GM21390 (cell line): ENCODE results near the gene APLF.
"Not testable (repeated sequence)": the region's sequence is repeated elsewhere in the genome, so short reads cannot be mapped to it uniquely, and the experiment has no call there.

ENCODE experiments used
- ATAC-seq: cut with Tn5 transposase; IDR thresholded peaks from one replicate; pipeline ENCODE4 v1.9.1; 2021; ENCODE audit not compliant: unreplicated experiment

Gene APLF

DNA sequence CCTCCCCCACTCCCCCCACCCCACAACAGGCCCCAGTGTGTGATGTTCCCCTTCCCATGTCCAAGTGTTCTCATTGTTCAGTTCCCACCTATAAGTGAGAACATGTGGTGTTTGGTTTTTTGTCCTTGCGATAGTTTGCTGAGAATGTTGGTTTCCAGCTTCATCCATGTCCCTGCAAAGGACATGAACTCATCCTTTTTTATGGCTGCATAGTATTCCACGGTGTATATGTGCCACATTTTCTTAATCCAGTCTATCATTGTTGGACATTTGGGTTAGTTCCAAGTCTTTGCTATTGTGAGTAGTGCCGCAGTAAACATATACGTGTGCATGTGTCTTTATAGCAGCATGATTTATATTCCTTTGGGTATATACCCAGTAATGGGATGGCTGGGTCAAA lies 103.0 kb downstream of the APLF start:
- ATAC-seq: not testable (repeated sequence)

DNA sequence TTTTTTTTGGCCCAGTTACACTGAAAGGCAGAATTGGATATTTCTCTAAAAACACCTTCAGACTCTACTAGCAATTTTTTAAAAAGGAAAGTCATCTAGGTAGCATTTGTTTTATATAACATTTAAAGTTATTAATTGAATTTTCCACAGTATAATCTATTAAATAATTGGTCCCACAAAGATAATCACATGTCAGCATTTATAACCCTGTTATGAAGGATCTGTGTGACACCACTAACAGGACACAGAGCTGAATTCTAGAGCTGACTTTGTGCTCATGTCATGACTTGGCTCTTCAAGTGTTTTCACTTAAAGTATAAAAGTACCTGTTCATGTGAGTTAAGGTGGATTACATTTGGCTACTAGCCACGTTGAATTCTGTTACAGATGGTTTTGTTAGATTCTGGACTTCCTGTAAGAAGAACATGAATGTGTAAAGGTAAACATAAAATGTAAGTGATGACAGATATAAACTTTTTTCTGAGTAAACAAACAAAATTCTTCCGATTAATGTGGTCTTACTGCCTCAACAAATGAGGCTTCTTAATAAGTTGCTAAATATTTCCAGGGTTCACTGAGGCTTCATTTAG lies 106.9 kb downstream of the APLF start:
- no peak for ATAC-seq

DNA sequence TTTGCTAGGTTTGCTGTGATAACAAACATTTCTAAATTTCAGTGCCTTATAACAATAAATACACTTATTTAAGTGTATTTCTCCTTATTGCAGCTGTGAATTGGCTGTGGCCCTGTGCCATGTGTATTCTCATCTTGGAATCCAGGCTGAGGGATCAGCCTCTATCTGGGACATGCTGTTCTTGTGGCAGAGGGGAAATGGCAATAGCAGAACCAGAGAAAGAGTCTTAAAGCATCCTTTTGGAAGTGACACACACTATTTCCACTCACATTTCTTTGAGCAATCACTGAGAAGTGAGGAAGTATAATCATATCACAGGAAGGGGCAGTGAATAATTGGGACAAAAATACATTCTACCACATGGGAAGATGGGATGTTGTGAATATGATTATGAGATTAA lies 109.8 kb downstream of the APLF start:
- no peak for ATAC-seq

DNA sequence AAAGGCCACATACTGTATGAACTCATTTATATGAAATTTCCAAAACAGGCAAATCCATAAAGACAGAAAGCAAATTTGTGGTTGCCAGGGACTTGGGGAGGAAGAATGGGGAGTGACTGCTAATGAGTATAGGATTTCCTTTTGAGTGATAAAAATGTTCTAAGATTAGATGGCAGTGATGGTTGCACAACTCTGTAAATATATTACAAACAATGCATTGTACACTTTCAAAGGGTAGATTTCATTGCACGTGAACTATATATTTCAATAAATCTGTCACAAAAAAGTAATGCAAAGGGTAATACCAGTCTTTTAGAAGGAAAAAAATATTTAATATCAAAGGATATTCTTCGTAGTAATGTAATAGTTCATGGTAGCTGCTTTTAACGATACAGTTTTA lies 112.3 kb downstream of the APLF start:
- ATAC-seq: no peak

DNA sequence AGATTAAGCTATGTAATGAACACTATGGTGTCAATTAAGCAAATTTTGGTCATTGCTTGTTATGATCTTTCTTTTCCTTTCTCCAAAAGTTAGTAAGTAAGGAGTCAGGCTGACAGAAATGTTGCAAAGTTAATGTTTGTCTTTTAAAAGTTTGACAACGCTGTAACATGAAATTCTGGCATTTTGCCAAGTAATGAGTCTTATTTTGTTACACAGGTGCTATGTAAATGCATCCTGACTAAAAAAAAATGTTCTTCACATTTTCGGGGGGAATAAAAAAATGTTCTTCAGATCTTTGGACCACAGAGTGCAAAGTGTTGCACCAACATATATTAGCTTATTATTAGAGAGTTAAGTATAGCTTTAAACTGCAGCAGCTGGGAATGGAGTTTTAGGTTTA lies 121.2 kb downstream of the APLF start:
- no peak for ATAC-seq

DNA sequence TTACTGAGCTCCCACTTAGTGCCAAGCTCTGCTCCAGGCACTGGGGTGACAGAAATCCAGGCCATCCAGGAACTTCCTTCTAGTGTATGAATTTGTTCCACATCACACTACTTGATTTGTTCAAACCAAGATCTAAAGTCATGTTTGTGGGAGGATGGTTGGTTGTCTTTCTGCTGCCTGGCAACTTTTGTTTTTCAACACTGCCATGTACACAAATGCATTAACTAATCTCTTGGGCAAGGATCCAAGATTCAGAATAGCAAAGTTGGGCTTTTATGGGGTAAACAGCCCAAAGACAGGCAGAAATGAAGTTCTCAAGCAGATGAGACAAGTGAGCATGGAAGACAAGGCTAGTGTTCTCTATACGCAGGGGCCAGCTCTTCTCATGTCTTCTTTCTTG lies 122.6 kb downstream of the APLF start:
- no peak for ATAC-seq

DNA sequence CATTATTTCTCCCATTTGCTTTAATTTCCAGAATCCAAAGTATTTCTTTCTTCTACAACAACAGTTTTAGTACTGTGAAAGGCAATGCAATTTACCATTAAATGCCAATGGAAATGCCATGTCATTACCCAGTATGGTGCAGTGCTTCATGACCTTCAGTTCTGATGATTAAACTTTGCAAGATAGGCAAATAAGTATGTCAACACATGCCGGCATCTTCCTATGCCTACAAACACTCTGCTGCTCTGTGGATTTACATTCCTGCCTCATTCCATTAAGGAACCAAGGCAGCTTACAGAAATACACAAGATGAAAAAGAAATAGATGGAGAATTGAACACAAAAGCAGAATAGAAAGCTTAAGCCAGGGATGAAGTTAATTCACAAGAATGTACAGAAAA lies 123.3 kb downstream of the APLF start:
- no peak for ATAC-seq

DNA sequence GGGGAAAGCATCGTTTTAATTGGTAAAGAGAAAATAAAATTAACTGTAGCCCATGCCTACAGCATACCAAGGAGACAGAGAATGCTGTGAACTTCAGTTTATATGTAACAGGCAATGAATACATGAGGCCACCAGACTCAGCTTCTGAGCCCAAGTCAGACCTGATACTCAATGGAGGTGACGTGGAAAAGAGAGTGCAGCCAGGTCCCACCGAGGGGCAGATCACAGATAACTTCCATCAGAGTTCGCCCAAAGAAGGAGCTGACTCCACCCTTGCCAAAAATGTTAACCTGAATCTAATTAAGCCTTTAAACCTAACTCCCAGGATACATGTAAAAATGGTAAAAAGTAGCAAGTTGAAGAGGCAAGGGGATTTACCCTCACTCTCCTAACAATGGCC lies 123.8 kb downstream of the APLF start:
- no peak for ATAC-seq

DNA sequence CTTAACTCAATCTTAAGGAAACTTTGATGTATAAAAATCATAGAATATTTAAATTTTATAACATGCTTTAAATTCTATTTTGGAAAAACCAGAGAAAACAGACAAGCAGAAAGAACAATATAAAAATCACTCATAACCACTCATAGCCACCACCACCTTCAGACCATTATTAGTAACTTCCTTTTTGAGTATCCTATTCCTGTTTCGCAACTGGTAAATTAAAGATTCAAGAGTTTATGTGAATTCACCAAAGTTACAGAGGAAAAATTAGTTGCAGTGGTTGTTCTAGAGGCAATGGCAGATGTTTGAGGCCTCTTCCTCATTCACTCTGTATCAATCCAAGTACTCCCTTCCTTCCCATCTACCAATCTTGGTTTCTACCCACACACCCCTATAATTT lies 126.7 kb downstream of the APLF start:
- no peak for ATAC-seq

DNA sequence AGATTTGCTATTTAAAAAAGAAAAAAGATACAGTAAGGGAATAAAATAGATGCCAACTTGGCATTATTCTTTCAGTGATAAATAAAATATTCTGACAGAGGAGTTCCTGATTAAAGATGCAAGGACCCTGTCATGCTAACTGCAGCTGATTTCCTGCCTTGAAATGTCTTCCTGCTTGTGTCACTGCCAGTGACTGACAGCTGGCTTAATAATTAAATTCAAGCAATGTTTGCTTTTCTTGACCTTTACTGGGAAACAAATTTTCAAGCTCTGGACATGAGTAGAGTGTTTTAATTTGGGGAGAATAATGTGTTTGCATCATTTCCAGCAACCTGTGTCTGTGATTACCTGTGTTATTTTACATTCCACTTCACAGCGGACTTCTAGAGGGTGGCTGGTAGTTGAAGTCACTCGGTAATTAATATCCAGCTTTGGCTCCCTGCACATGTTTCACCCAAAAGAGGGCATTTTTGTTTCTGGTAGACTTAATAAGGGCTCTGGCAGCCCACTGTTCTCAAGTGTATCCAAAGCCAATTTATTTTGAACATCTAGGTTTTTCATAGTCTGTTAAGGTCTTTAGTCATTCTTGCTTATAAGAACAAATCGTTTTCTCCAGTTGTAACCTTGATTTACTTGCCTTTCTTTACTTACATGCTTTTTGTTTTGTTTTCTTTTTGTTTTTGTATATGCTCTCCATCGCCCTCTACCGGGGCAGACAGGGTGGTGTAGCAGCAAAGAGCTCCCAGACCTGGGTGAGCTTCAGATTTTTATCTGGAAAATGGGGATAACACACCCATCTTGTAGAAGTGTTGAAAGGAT lies 127.5 kb downstream of the APLF start:
- peak; percentile 61 for ATAC-seq

DNA sequence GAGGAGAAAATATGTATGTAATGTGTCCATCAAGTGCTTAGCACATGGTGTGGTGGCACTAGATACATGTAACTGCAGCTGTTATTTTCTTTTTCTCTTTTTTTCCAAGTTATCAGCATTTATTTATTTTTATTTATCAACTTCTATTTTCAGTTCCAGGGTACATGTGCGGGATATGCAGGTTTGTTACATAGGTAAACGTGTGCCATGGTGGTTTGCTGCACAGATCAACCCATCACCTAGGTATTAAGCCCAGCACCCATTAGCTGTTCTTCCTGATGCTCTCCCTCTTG lies 128.1 kb downstream of the APLF start:
- not testable (repeated sequence) for ATAC-seq

DNA sequence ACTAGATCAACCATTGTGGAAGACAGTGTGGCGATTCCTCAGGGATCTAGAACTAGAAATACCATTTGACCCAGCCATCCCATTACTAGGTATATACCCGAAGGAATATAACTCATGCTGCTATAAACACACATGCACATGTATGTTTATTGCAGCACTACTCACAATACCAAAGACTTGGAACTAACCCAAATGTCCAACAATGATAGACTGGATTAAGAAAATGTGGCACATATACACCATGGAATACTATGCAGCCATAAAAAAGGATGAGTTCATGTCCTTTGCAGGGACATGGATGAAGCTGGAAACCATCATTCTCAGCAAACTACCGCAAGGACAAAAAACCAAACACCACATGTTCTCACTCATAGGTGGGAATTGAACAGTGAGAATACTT lies 133.1 kb downstream of the APLF start:
- not testable (repeated sequence) for ATAC-seq

DNA sequence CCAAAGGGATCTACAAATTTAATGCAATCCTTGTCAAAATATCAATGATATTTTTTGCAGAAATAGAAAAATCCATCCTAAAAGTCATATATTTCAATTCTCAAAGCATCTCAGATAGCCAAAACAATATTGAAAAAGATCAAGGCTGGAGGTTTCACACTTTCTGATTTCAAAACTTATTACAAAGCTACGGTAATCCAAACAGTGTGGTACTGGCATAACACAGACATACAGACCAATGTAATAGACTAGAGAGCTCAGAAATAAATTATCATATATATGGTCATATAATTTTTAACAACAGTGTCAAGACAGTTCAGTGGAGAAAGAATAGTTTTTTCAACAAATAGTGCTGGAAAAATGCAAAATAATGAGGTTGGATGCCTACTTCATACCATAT lies 135.7 kb downstream of the APLF start:
- no peak for ATAC-seq

DNA sequence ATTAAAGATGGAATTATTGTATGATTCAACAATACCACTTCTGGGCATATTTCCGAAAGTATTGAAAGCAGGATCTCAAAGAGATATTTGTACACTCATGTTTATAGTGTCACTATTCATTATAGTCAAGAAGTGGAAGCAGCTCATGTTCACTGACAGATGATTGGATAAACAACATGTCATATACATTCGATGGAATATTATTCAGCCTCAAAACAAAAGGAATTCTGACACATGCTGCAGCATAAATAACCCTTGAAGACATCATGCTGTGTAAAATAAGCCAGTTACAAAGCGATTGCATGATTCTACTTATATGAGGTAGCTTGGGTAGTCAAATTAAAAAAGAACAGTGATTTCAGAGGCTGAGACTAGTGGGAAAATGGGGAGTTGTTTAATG lies 136.7 kb downstream of the APLF start:
- ATAC-seq: no peak

DNA sequence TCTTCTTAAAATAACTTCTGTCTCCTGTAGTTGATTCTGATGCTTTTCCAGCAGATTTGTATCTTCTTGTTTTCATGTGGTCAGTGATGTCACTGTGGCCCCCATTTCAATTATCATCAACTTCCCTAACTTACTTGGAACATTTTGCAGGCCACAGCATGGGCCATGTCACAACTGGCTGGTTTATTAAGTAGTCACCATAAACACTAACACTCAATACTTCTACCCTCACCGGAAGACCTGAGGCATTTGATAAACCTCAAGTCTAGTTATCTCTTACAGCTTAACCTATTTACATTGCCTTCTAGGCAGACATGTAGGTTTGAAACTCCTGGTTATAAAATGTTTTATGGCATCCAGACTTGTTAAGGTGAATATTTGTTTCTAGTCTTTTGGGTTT lies 138.6 kb downstream of the APLF start:
- ATAC-seq: no peak

DNA sequence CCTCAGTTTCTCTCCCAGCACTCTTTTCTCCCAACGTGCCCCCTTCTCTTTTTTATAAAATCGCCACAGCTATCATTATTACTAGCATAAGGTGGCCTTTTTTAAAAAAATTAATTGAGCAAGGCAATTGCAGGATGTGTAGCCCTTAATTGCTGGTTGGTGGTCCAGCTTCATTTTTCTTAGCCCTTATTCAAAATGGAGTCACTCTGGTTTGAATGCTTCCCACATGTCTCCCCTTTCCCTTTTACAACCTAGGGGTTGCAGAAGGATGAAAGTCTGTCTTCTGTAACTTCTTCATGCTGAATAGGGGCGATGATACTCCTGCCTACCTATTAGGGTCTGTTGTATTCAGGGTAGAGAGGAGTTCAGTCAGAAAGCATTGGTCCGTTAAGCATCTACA lies 139.4 kb downstream of the APLF start:
- no peak for ATAC-seq

DNA sequence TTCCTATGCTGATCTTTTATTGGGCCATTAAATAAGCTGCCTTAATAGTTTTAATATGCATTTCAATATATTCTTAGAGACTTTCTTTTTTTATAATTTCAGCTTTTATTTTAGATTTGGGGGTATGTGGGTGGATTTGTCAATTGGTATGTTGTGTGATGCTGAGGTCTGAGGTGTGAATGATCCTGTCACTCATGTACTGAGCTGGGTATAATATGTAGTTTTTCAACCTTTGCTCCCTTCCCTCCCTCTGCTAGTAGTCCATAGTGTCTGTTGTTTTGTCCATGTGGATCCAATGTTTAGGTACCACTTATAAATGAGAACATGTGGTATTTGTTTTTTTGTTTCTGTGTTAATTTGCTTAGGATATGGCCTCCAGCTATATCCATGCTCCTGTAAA lies 140.5 kb downstream of the APLF start:
- no peak for ATAC-seq

DNA sequence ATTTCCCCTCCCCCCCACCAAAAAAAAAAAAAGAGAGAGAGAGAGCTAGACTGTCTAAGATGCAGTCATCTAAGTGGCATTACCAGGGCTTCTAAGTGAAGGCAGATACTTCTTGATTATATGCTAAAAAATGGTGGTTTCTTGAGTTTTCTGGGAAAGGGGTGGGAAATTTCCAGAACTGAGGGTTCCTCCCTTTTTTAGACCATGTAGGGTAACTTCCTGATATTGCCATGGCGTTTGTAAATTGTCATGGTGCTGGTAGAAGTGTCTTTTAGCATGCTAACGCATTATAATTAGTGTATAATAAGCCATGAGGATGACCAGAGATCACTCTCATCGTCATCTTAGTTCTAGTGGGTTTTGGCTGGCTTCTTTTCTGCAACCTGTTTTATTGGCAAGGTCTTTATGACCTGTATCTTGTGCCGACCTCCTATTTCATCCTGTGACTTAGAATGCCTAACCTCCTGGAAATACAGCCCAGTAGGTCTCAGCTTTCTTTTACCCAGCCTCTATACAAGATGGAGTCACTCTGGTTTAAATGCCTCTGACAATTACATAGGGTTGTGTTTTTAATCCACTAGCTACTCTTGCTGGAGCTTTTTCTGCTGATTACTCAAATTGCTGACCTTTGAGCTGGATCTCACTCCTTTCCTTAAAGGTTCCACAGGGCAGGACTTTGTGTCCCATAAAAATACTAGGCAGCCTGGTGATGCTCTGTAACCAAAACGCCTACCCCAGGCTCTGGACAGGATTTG lies 145.6 kb downstream of the APLF start:
- no peak for ATAC-seq

DNA sequence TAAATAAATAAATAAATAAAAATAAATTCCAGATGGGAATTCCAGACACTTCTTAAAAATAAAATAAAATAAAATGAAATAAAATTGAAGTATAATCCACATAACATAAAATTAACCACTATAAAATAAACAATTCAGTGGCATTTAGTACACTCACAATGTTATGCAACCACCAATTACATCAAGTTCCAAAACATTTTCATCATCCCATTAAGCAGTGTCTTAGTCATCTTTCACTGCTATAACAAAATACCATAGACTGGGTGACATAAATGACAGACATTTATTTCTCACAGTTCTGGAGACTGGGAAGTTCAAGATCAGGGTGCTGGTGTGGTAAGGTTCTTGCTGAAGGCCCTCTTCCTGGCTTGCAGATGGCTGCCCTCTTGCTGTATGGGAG lies 153.4 kb downstream of the APLF start:
- ATAC-seq: no peak

DNA sequence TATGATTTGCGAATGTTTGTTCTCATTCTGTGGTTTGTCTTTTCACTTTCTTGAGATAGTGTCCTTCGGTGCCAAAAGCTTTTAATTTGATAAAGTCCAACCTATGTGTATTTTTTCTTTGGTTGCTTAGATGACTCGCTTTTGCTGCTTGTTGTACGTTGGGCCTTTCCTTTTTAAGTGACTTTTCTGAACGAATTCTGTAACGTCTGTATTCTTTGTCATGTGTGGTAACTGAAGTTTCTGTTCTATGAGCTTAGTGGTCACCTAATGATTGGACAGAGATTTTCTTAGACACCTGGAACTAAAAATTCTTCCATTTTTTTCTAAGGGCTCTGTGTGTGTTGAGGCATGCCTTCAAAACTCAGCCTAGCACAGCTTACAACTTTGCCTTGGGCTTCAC lies 156.4 kb downstream of the APLF start:
- ATAC-seq: no peak

DNA sequence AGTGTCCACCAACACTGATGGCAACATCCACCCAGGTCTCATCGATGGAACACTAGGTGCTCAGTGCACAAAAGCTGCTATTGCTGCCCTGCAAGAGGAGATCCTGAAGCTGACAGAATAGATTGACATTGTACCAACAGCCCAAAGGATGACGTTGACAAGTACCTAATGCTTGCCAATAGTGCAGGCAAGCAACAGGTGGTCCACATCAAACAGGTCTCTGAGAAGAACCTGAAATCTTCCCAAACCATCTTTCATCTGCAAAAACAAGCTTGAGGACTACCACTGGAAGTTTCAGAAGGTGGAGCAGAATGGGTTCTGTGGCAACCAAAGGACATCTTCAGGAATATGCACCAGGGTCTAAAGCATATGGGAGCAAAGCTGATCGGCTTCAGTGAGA lies 160.2 kb downstream of the APLF start:
- ATAC-seq: no peak
